Kidney (tissue), 14 donors: Measurements from ENCODE around the gene TBC1D1. TPM values are rescaled to one million over a fixed set of nuclear protein-coding genes. Genes with fewer than 3 reads are reported as not detected.

Experiments
- DNase-seq, 5 donors: peaks; one replicate each; pipeline ENCODE4 v3.0.0-alpha.2; 2013 to 2020
- FAIRE-seq: peaks from 2 replicates; lab custom pipeline; 2012; peaks lifted over from hg19 to GRCh38; lab: Jason Lieb, UNC
- H3K27ac ChIP-seq, 2 donors: one replicate each; pipeline ENCODE4 v1.7.0; 2013; ENCODE audit warnings: low read depth in 2 of 2, low read length in 2 of 2, inconsistent platforms in 1 of 2
- H3K27me3 ChIP-seq: one replicate; pipeline ENCODE4 v1.7.1; 2013; ENCODE audit warnings: low read length, inconsistent platforms; ENCODE audit not compliant: control insufficient read depth, insufficient read depth
- H3K36me3 ChIP-seq, 3 donors: one replicate each; pipeline versions ENCODE4 v1.7.0 to v1.7.1; 2013; ENCODE audit warnings: low read length in 3 of 3, control low read depth in 1 of 3, inconsistent platforms in 1 of 3; ENCODE audit not compliant: insufficient read depth in 3 of 3, control insufficient read depth in 2 of 3
- H3K4me1 ChIP-seq, 3 donors: one replicate each; pipeline versions ENCODE4 v1.7.0 to v1.7.1; 2013; ENCODE audit warnings: low read length in 3 of 3, inconsistent platforms in 1 of 3, low read depth in 1 of 3; ENCODE audit not compliant: control insufficient read depth in 2 of 3, insufficient read depth in 2 of 3
- H3K4me3 ChIP-seq, 3 donors: one replicate each; pipeline versions ENCODE4 v1.7.0 to v1.8.1; 2013; ENCODE audit warnings: low read length in 3 of 3, control low read depth in 1 of 3, inconsistent platforms in 1 of 3
- H3K9ac ChIP-seq, 3 donors: one replicate each; pipeline versions ENCODE4 v1.7.0 to v1.7.1; 2013; ENCODE audit warnings: low read length in 3 of 3, control low read depth in 1 of 3, inconsistent platforms in 1 of 3
- H3K9me3 ChIP-seq, 3 donors: one replicate each; pipeline versions ENCODE4 v1.7.0 to v1.7.1; 2013; ENCODE audit warnings: low read length in 3 of 3, control low read depth in 1 of 3, inconsistent platforms in 1 of 3; ENCODE audit not compliant: control insufficient read depth in 2 of 3, insufficient read depth in 1 of 3
- CTCF ChIP-seq: IDR thresholded peaks from 3 replicates; pipeline ENCODE4 v1.5.1; 2012; ENCODE audit warnings: mild to moderate bottlenecking, moderate library complexity, borderline replicate concordance; ENCODE audit not compliant: insufficient read depth; ENCODE audit errors: extremely low read depth
- intact Hi-C: fragments of 100-400 bp; cut with DNase I; formaldehyde crosslinking; loops from one replicate; pipeline ENCODE4 v1.11.1; 2022
- polyA plus RNA-seq: library from polyadenylated mRNA; stranded (reverse); fragments of 350-450 nt; fragmentation: Illumina TruSeq; extraction: RNeasy Lipid Tissue Mini Kit (QIAGEN cat#74804); gene quantifications from one replicate; pipeline ENCODE4 v1.2.3, GENCODE V29; 2014; ENCODE audit warnings: low read depth, low replicate concordance; ENCODE audit not compliant: insufficient read depth
- total RNA-seq: library from RNA; stranded (reverse); fragmentation: NEBNext Ultra II Directional; extraction: Animal tissue kit (Norgen Biotek cat#: 25700); gene quantifications from one replicate; pipeline ENCODE4 v1.2.1, GENCODE V29; 2021
- donor health status: control.
- donor health status: control.
- donor health status: control.
- donor health status: control.
- donor health status: control.
- donor health status: DM: yes; HTN: yes; CAD: no.
- donor health status: Normal renal cell carcinoma (clear cell type).

TBC1D1 gene
- total and polyA plus RNA-seq, 2 donors from 2014 or later: 170 to 182 TPM

GRCh38 chr4:37872310-37872988 is 18.4 kb upstream of the TBC1D1 start:
- DNase-seq (no peak), FAIRE-seq (no peak)
- Histone ChIP-seq H3K4me1 (no peaks in the 10 kb centered on the region), H3K27me3 (no peaks in the 10 kb centered on the region), H3K9me3 (no peaks in the 10 kb centered on the region), H3K27ac (no peak overlapping the region), H3K4me3 (no peak overlapping the region), H3K36me3 (no peaks in the 10 kb centered on the region), H3K9ac (no peak overlapping the region)
- no peak for TF ChIP-seq CTCF
- intact Hi-C loops: no loop called here

- H3K4me3 ChIP-seq: no peak overlapping the region
- DNase-seq (no peak), FAIRE-seq (no peak)
- H3K9me3 ChIP-seq: no peaks in the 10 kb centered on the region
- H3K36me3 ChIP-seq: no peaks in the 10 kb centered on the region
- H3K27me3 ChIP-seq: no peaks in the 10 kb centered on the region
- H3K4me1 ChIP-seq: no peaks in the 10 kb centered on the region
- no peak overlapping the region for H3K9ac ChIP-seq
- no peak for TF ChIP-seq CTCF
- intact Hi-C loops: no loop called here
- H3K27ac ChIP-seq: no peak overlapping the region
These were observed 17.5 kb upstream of the TBC1D1 start for GRCh38 chr4:37873386-37873785.

GRCh38 chr4:37876156-37876555 is 14.7 kb upstream of the TBC1D1 start:
- Histone ChIP-seq H3K4me1 (no peaks in the 10 kb centered on the region), H3K36me3 (no peaks in the 10 kb centered on the region), H3K9ac (no peak overlapping the region), H3K27me3 (no peaks in the 10 kb centered on the region), H3K9me3 (no peaks in the 10 kb centered on the region), H3K27ac (no peak overlapping the region), H3K4me3 (no peak overlapping the region)
- TF ChIP-seq CTCF: no peak
- intact Hi-C loops: no loop called here
- FAIRE-seq (no peak), DNase-seq (no peak)

GRCh38 chr4:37879365-37879764 is 11.5 kb upstream of the TBC1D1 start:
- H3K4me1 ChIP-seq: no peaks in the 10 kb centered on the region
- no peak overlapping the region for H3K9ac ChIP-seq
- no peak overlapping the region for H3K27ac ChIP-seq
- H3K4me3 ChIP-seq: no peak overlapping the region
- H3K27me3 ChIP-seq: no peaks in the 10 kb centered on the region
- H3K9me3 ChIP-seq: no peaks in the 10 kb centered on the region
- no peak for TF ChIP-seq CTCF
- intact Hi-C loops: no loop called here
- no peak for DNase-seq
- no peaks in the 10 kb centered on the region for H3K36me3 ChIP-seq
- no peak for FAIRE-seq
